Trophoblast cell (in vitro differentiated cells and primary cell): Measurements from ENCODE around the gene KMT2C.

Source experiments
- DNase-seq, 2 donors: peaks; one replicate each; pipeline ENCODE4 v3.0.0-alpha.2; 2016
- H2AFZ ChIP-seq: 2 replicates; pipeline ENCODE4 v1.6.1; 2013; ENCODE audit warnings: low read length, moderate library complexity, mild to moderate bottlenecking; ENCODE audit not compliant: insufficient read depth, poor library complexity
- H2AK5ac ChIP-seq: 2 replicates; pipeline ENCODE4 v1.6.1; 2013; ENCODE audit warnings: mild to moderate bottlenecking, low read length
- H2BK120ac ChIP-seq: 2 replicates; pipeline ENCODE4 v1.6.1; 2013; ENCODE audit warnings: low read length, mild to moderate bottlenecking, moderate library complexity; ENCODE audit not compliant: insufficient read depth, poor library complexity
- H2BK12ac ChIP-seq: 2 replicates; pipeline ENCODE4 v1.6.1; 2013; ENCODE audit warnings: mild to moderate bottlenecking, low read length, moderate library complexity
- H2BK5ac ChIP-seq: 2 replicates; pipeline ENCODE4 v1.6.1; 2013; ENCODE audit warnings: low read length, low read depth, moderate library complexity, mild to moderate bottlenecking; ENCODE audit not compliant: poor library complexity
- H3K14ac ChIP-seq: 2 replicates; pipeline ENCODE4 v1.6.1; 2013; ENCODE audit warnings: mild to moderate bottlenecking, low read length
- H3K18ac ChIP-seq: 2 replicates; pipeline ENCODE4 v1.6.1; 2013; ENCODE audit warnings: mild to moderate bottlenecking, low read length
- H3K23ac ChIP-seq: 2 replicates; pipeline ENCODE4 v1.6.1; 2013; ENCODE audit warnings: low read length
- H3K27ac ChIP-seq: 2 replicates; pipeline ENCODE4 v1.5.1; 2013; ENCODE audit warnings: low read depth, mild to moderate bottlenecking, inconsistent platforms, low read length, moderate library complexity
- H3K27me3 ChIP-seq: 2 replicates; pipeline ENCODE4 v1.6.1; 2013; ENCODE audit warnings: inconsistent platforms, mild to moderate bottlenecking, low read length, moderate library complexity; ENCODE audit not compliant: insufficient read depth
- H3K36me3 ChIP-seq, 2 experiments: 1 replicate in 1 of 2; 2 replicates in 1 of 2; pipeline ENCODE4 v1.6.1; 2013; ENCODE audit warnings: low read length in 2 of 2, mild to moderate bottlenecking in 2 of 2, moderate library complexity in 1 of 2; ENCODE audit not compliant: insufficient read depth in 2 of 2, control insufficient read depth in 1 of 2
- H3K4ac ChIP-seq: 2 replicates; pipeline ENCODE4 v1.6.1; 2013; ENCODE audit warnings: low read depth, mild to moderate bottlenecking, low read length, moderate library complexity
- H3K4me1 ChIP-seq, 2 experiments: 1 replicate in 1 of 2; 2 replicates in 1 of 2; pipeline ENCODE4 v1.6.1; 2013; ENCODE audit warnings: low read length in 2 of 2, mild to moderate bottlenecking in 2 of 2, moderate library complexity in 1 of 2; ENCODE audit not compliant: insufficient read depth in 2 of 2, control insufficient read depth in 1 of 2
- H3K4me2 ChIP-seq: 2 replicates; pipeline ENCODE4 v1.6.1; 2013; ENCODE audit warnings: inconsistent platforms, mild to moderate bottlenecking, low read length, moderate library complexity
- H3K4me3 ChIP-seq: 2 replicates; pipeline ENCODE4 v1.5.1; 2013; ENCODE audit warnings: mild to moderate bottlenecking, low read depth, low read length, inconsistent platforms
- H3K79me1 ChIP-seq: one replicate; pipeline ENCODE4 v1.6.1; 2013; ENCODE audit warnings: low read length
- H3K79me2 ChIP-seq: 2 replicates; pipeline ENCODE4 v1.6.1; 2013; ENCODE audit warnings: low read length, mild to moderate bottlenecking; ENCODE audit not compliant: control insufficient read depth, insufficient read depth, poor library complexity
- H3K9ac ChIP-seq: 2 replicates; pipeline ENCODE4 v1.6.1; 2013; ENCODE audit warnings: mild to moderate bottlenecking, low read length
- H3K9me3 ChIP-seq: 2 replicates; pipeline ENCODE4 v1.6.1; 2013; ENCODE audit warnings: low read depth, mild to moderate bottlenecking, control low read depth, inconsistent platforms, low read length; ENCODE audit not compliant: insufficient read depth
- H4K12ac ChIP-seq: 2 replicates; pipeline ENCODE4 v1.6.1; 2013; ENCODE audit warnings: low read depth, mild to moderate bottlenecking, low read length, moderate library complexity
- H4K8ac ChIP-seq: 2 replicates; pipeline ENCODE4 v1.6.1; 2013; ENCODE audit warnings: low read depth, mild to moderate bottlenecking, low read length, moderate library complexity
- H4K91ac ChIP-seq: one replicate; pipeline ENCODE4 v1.6.1; 2013; ENCODE audit warnings: low read depth, mild to moderate bottlenecking, low read length, moderate library complexity
- WGBS: extraction: QIAGEN DNeasy Blood & Tissue Kit; methylation state at CpG from one replicate; pipeline ENCODE4 v1.1.7; 2013; ENCODE audit warnings: missing lambda C conversion rate; ENCODE audit not compliant: insufficient read length, insufficient coverage; ENCODE audit errors: extremely low coverage; 5-methylcytosine and 5-hydroxymethylcytosine counted together

KMT2C gene

DNA sequence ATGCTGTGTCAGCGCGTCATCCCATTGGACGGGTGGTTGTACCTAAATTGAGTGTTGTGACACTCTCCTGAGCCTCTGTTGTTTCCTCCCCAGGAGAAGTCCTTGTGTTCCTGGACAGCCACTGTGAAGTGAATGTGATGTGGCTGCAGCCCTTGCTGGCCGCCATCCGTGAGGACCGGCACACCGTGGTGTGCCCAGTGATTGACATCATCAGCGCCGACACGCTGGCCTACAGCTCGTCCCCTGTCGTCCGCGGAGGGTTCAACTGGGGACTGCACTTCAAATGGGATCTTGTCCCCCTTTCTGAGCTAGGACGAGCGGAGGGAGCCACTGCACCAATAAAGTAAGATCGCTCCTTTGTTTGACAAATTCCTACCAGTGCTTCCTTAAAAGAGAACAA lies 327.9 kb downstream of the KMT2C start:
- Histone ChIP-seq H3K27ac (no peak overlapping the region), H4K91ac (no peak overlapping the region), H3K9me3 (peaks cover 3% of the 10 kb centered on the region), H3K4me2 (no peak overlapping the region), H3K79me2 (no peaks in the 10 kb centered on the region), H3K18ac (no peak overlapping the region), H3K79me1 (no peaks in the 10 kb centered on the region), H3K4me3 (no peak overlapping the region), H2BK12ac (no peak overlapping the region), H2AFZ (no peak overlapping the region), H4K8ac (no peak overlapping the region), H3K23ac (no peak overlapping the region), H4K12ac (no peak overlapping the region), H3K14ac (no peak overlapping the region), H2BK5ac (no peak overlapping the region), H2BK120ac (no peak overlapping the region), H3K36me3 (peaks cover 13 to 15% of the 10 kb centered on the region in 2 experiments), H3K4me1 (no peaks in the 10 kb centered on the region), H3K4ac (no peak overlapping the region), H3K9ac (no peak overlapping the region), H2AK5ac (no peak overlapping the region), H3K27me3 (no peaks in the 10 kb centered on the region)
- no peak for DNase-seq
- WGBS, result no CpG with 5 or more reads among the region's 17 CpGs

- H3K9ac ChIP-seq, result no peak overlapping the region
- DNase-seq, result no peak
- no CpG with 5 or more reads among the region's 4 CpGs for WGBS
These were observed 328.8 kb downstream of the KMT2C start for GRCh38 chr7:152106990-152107389.

GRCh38 chr7:152105205-152105604 lies 330.6 kb downstream of the KMT2C start:
- H3K4ac ChIP-seq, result no peak overlapping the region
- DNase-seq, result no peak
- no peak overlapping the region for H2AFZ ChIP-seq
- no peak overlapping the region for H2BK12ac ChIP-seq
- peak overlapping the region; percentile 10 for H3K4me3 ChIP-seq
- H4K91ac ChIP-seq, result no peak overlapping the region
- no peak overlapping the region for H2AK5ac ChIP-seq
- no peaks in the 10 kb centered on the region for H3K27me3 ChIP-seq
- no peak overlapping the region for H3K9ac ChIP-seq
- H2BK5ac ChIP-seq, result no peak overlapping the region
- H4K12ac ChIP-seq, result no peak overlapping the region
- no peak overlapping the region for H3K18ac ChIP-seq
- no peak overlapping the region for H4K8ac ChIP-seq
- H3K79me1 ChIP-seq, result no peaks in the 10 kb centered on the region
- H3K4me1 ChIP-seq, result no peaks in the 10 kb centered on the region
- H2BK120ac ChIP-seq, result no peak overlapping the region
- H3K36me3 ChIP-seq, result peaks cover 15 to 18% of the 10 kb centered on the region in 2 experiments
- H3K79me2 ChIP-seq, result no peaks in the 10 kb centered on the region
- H3K4me2 ChIP-seq, result no peak overlapping the region
- no peak overlapping the region for H3K27ac ChIP-seq
- WGBS, result no CpG with 5 or more reads among the region's 11 CpGs
- no peak overlapping the region for H3K23ac ChIP-seq
- H3K14ac ChIP-seq, result no peak overlapping the region
- H3K9me3 ChIP-seq, result peaks cover 3% of the 10 kb centered on the region

More at GRCh38 chr7:152106990-152107389, 328.8 kb downstream of the KMT2C start:
- Histone ChIP-seq H3K4me1 (no peaks in the 10 kb centered on the region), H3K27ac (no peak overlapping the region), H3K14ac (no peak overlapping the region), H2AFZ (no peak overlapping the region), H3K27me3 (no peaks in the 10 kb centered on the region), H3K36me3 (peaks cover 14 to 15% of the 10 kb centered on the region in 2 experiments), H2AK5ac (no peak overlapping the region), H3K79me2 (no peaks in the 10 kb centered on the region), H3K18ac (no peak overlapping the region), H3K4me2 (no peak overlapping the region), H3K4ac (no peak overlapping the region), H2BK5ac (no peak overlapping the region), H4K91ac (no peak overlapping the region), H2BK12ac (no peak overlapping the region), H3K9me3 (peaks cover 3% of the 10 kb centered on the region), H3K4me3 (no peak overlapping the region), H4K8ac (no peak overlapping the region), H4K12ac (no peak overlapping the region), H3K79me1 (no peaks in the 10 kb centered on the region), H3K23ac (no peak overlapping the region), H2BK120ac (no peak overlapping the region)

DNA sequence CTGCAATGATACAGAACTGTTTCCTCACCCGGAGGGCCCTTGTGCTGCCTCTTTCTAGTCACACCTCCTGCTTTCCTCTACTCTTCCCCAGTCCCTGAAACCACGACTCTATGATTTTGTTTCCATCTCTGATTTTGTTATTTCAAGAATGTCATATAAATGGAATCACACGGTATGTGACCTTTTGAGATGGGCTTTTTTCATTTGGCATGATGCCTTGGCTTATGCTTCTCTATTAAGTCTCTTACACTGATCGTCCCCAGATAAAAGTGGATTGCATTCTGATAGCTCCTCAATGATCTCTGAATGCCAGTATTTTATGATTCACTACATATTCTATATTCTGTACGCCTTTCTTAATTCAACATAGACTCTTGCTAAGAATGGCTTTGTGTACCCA lies 332.1 kb downstream of the KMT2C start:
- DNase-seq, result no peak
- WGBS, result no CpG with 5 or more reads among the region's 5 CpGs
- no peak overlapping the region for H3K27ac ChIP-seq
- no peaks in the 10 kb centered on the region for H3K79me2 ChIP-seq
- H2BK5ac ChIP-seq, result no peak overlapping the region
- no peak overlapping the region for H3K4me3 ChIP-seq
- H3K4me1 ChIP-seq, result no peaks in the 10 kb centered on the region
- no peak overlapping the region for H2AK5ac ChIP-seq
- H3K4me2 ChIP-seq, result no peak overlapping the region
- no peak overlapping the region for H2BK120ac ChIP-seq
- H3K27me3 ChIP-seq, result no peaks in the 10 kb centered on the region
- no peak overlapping the region for H3K14ac ChIP-seq
- H3K23ac ChIP-seq, result no peak overlapping the region
- no peaks in the 10 kb centered on the region for H3K79me1 ChIP-seq
- no peak overlapping the region for H3K18ac ChIP-seq
- no peak overlapping the region for H3K4ac ChIP-seq
- no peak overlapping the region for H4K8ac ChIP-seq
- no peak overlapping the region for H4K91ac ChIP-seq
- no peak overlapping the region for H2BK12ac ChIP-seq
- H3K9ac ChIP-seq, result no peak overlapping the region
- no peak overlapping the region for H2AFZ ChIP-seq
- H3K9me3 ChIP-seq, result peaks cover 3% of the 10 kb centered on the region
- peaks cover 15 to 16% of the 10 kb centered on the region in 2 experiments for H3K36me3 ChIP-seq
- H4K12ac ChIP-seq, result no peak overlapping the region
